ENCODE data around the gene DENND11.

The DENND11 gene

GRCh38 chr7:141702047-141702567 lies at the start of gene DENND11:
Gene DENND11 (minus strand): TSS chr7:141702166. CDS start chr7:141702153, 13 bp downstream.
- in situ Hi-C loops (cut with MboI; ENCODE audit: low sequenced_read_pairs): no loop called here

- in situ Hi-C loops (cut with MboI; ENCODE audit: low sequenced_read_pairs): no loop called here
Observed at GRCh38 chr7:141748396-141748795, 46.4 kb upstream of the DENND11 start.

GRCh38 chr7:141744131-141744530 lies 42.2 kb upstream of the DENND11 start:
- in situ Hi-C loops (cut with MboI; ENCODE audit: low sequenced_read_pairs): no loop called here

- in situ Hi-C loops (cut with MboI; ENCODE audit: low sequenced_read_pairs): no loop called here
Observed at GRCh38 chr7:141742229-141742628, 40.3 kb upstream of the DENND11 start.

GRCh38 chr7:141739250-141739649 lies 37.3 kb upstream of the DENND11 start:
- in situ Hi-C loops (cut with MboI; ENCODE audit: low sequenced_read_pairs): no loop called here

GRCh38 chr7:141738592-141739013 lies 36.6 kb upstream of the DENND11 start:
- in situ Hi-C loops (cut with MboI; ENCODE audit: low sequenced_read_pairs): no loop called here

GRCh38 chr7:141737836-141738591 lies 36.0 kb upstream of the DENND11 start, which contains the start of gene SSBP1:
Gene SSBP1 (plus strand): TSS chr7:141738358. CDS start chr7:141739167, 809 bp downstream.
- in situ Hi-C loops (cut with MboI; ENCODE audit: low sequenced_read_pairs): no loop called here

GRCh38 chr7:141737118-141737835 lies 35.3 kb upstream of the DENND11 start:
- in situ Hi-C loops (cut with MboI; ENCODE audit: low sequenced_read_pairs): no loop called here

- in situ Hi-C loops (cut with MboI; ENCODE audit: low sequenced_read_pairs): no loop called here
Observed at GRCh38 chr7:141731476-141732149, 29.6 kb upstream of the DENND11 start.

GRCh38 chr7:141729020-141729419 lies 27.1 kb upstream of the DENND11 start:
- in situ Hi-C loops (cut with MboI; ENCODE audit: low sequenced_read_pairs): no loop called here

- in situ Hi-C loops (cut with MboI; ENCODE audit: low sequenced_read_pairs): no loop called here
Observed at GRCh38 chr7:141722529-141722928, 20.6 kb upstream of the DENND11 start.

GRCh38 chr7:141717450-141717849 lies 15.5 kb upstream of the DENND11 start:
- in situ Hi-C loops (cut with MboI; ENCODE audit: low sequenced_read_pairs): no loop called here

GRCh38 chr7:141715794-141716689 lies 14.1 kb upstream of the DENND11 start:
- in situ Hi-C loops (cut with MboI; ENCODE audit: low sequenced_read_pairs): no loop called here

GRCh38 chr7:141715018-141715417 lies 13.1 kb upstream of the DENND11 start:
- in situ Hi-C loops (cut with MboI; ENCODE audit: low sequenced_read_pairs): no loop called here

- in situ Hi-C loops (cut with MboI; ENCODE audit: low sequenced_read_pairs): no loop called here
Observed at GRCh38 chr7:141714571-141714970, 12.6 kb upstream of the DENND11 start.

- in situ Hi-C loops (cut with MboI; ENCODE audit: low sequenced_read_pairs): no loop called here
Observed at GRCh38 chr7:141713890-141714289, 11.9 kb upstream of the DENND11 start.

- in situ Hi-C loops (cut with MboI; ENCODE audit: low sequenced_read_pairs): no loop called here
Observed at GRCh38 chr7:141712603-141713255, 10.8 kb upstream of the DENND11 start.

- in situ Hi-C loops (cut with MboI; ENCODE audit: low sequenced_read_pairs): no loop called here
Observed at GRCh38 chr7:141710301-141710700, 8.3 kb upstream of the DENND11 start.

GRCh38 chr7:141709749-141710148 lies 7.8 kb upstream of the DENND11 start:
- in situ Hi-C loops (cut with MboI; ENCODE audit: low sequenced_read_pairs): no loop called here

- in situ Hi-C loops (cut with MboI; ENCODE audit: low sequenced_read_pairs): no loop called here
Observed at GRCh38 chr7:141709318-141709717, 7.4 kb upstream of the DENND11 start.

Measured in HL-60/S4 treated with retinoic acid at 250 ng/mL for 4 days and 3 days (cell line).